Adrenal gland (tissue), 12 donors: ENCODE measurements around the gene C16orf87. TPM values are rescaled to one million over a fixed set of nuclear protein-coding genes. Genes with fewer than 3 reads are reported as not detected.

Source experiments
- DNase-seq, 7 donors: peaks; one replicate each; pipeline ENCODE4 v3.0.0-alpha.2; 2019 to 2020
- H3K27ac ChIP-seq, 5 donors: fragments of 200-600 bp; sonication (generic) in 4 of 5; 1 replicate in 3 of 5; 2 replicates in 2 of 5; pipeline versions ENCODE4 v1.5.1 to v1.8.0; 2016 to 2020; ENCODE audit warnings: mild to moderate bottlenecking in 1 of 5
- H3K27me3 ChIP-seq: fragments of 200-600 bp; 2 replicates; pipeline ENCODE4 v1.8.0; 2021
- H3K36me3 ChIP-seq, 2 donors: fragments of 200-600 bp; replicated peaks in 1 of 2; 1 replicate in 1 of 2; 2 replicates in 1 of 2; pipeline versions ENCODE4 v1.5.1 to v1.8.0; 2018 to 2022
- H3K4me1 ChIP-seq, 2 donors: fragments of 200-600 bp; replicated peaks in 1 of 2; 1 replicate in 1 of 2; 2 replicates in 1 of 2; pipeline versions ENCODE4 v1.5.1 to v1.8.0; 2018 to 2021
- H3K4me3 ChIP-seq, 4 donors: fragments of 200-600 bp; sonication (generic) in 3 of 4; one replicate each; pipeline ENCODE4 v1.5.1; 2016 to 2018
- H3K9me3 ChIP-seq, 3 donors: fragments of 200-600 bp; sonication (generic) in 1 of 3; replicated peaks in 1 of 3; 1 replicate in 2 of 3; 2 replicates in 1 of 3; pipeline versions ENCODE4 v1.5.1 to v1.8.0; 2016 to 2021
- POLR2A ChIP-seq, 2 donors: fragments of 450-650 bp; IDR thresholded peaks; one replicate each; pipeline ENCODE4 v1.6.1; 2017; ENCODE audit warnings: antibody characterized with exemption in 2 of 2, mild to moderate bottlenecking in 2 of 2, moderate library complexity in 1 of 2
- WGBS, 4 donors: extraction: QIAGEN DNeasy Blood & Tissue Kit in 2 of 4; methylation state at CpG; one replicate each; pipeline versions ENCODE4 v1.1.5 to v1.1.7; 2013 to 2017; 5-methylcytosine and 5-hydroxymethylcytosine counted together
- intact Hi-C, 2 donors: fragments of 100-400 bp; cut with DNase I; formaldehyde crosslinking; loops; one replicate each; pipeline versions ENCODE4 v1.14.1 to v1.15.0; 2022 to 2023
- polyA plus RNA-seq, 3 donors: library from polyadenylated mRNA; stranded (reverse); fragments of 200-250 nt in 2 of 3; fragments of 350-450 nt in 1 of 3; fragmentation: Illumina TruSeq in 1 of 3; extraction: RNeasy Lipid Tissue Mini Kit (QIAGEN cat#74804) in 1 of 3; gene quantifications; one replicate each; pipeline ENCODE4 v1.2.3, GENCODE V29; 2013 to 2014
- total RNA-seq, 9 donors: library from RNA; depleted of rRNA in 4 of 9; stranded (reverse); fragments of >200 nt in 4 of 9; fragments of 120-200 nt in 1 of 9; fragmentation: NEBNext Ultra II Directional in 1 of 9; extraction: Animal tissue kit (Norgen Biotek cat#: 25700) in 1 of 9; gene quantifications; one replicate each; pipeline versions ENCODE4 v1.1.0 to v1.2.4, GENCODE V29; 2013 to 2023
- TF ChIP-seq, protein P1 (sequence below), 6 experiments: fragments of 450-650 bp in 4 of 6; fragments of 200-600 bp in 2 of 6; sonication (generic) in 1 of 6; IDR thresholded peaks; 1 replicate in 5 of 6; 2 replicates in 1 of 6; pipeline versions ENCODE4 v1.5.1 to v1.8.0; 2016 to 2021; ENCODE audit warnings: antibody characterized with exemption in 6 of 6, mild to moderate bottlenecking in 2 of 6, moderate library complexity in 1 of 6
- donor health status: healthy with polysubstance abuse.
- donor health status: Bipolar disorder and iron deficiency.
- donor health status: DM: yes; HTN: yes; CAD: no.
- donor health status: DM: no; HTN: no; CAD: no.
- donor health status: DM: no; HTN: no; CAD: no.
- donor health status: DM: yes; HTN: yes; CAD: no.

C16orf87 gene
- total and polyA plus RNA-seq, 12 donors: 2.3 to 26.0 (median 7.8) TPM

DNA sequence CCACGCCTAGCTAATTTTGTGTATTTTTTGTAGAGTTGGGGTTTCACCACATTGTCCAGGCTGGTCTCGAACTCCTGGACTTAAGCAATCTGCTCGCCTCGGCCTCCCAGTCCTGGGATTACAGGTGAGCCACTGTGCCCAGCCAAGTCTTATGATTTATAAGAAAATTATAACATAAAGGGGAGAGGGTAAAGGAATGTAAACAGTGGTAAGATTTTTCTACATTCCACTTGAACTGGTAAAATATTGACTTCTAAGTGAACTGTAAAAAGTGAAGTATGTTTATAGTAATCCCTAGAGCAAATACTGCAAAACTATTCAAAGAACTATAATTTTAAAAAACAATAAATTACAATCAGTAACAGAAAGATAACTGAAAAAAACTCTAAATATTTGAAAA, 33.5 kb downstream of the C16orf87 start:
- no peaks in the 10 kb centered on the region for H3K4me1 ChIP-seq
- no peak for TF ChIP-seq POLR2A (IDR thresholded peaks at IDR 0.05)
- TF ChIP-seq, protein P1, sequence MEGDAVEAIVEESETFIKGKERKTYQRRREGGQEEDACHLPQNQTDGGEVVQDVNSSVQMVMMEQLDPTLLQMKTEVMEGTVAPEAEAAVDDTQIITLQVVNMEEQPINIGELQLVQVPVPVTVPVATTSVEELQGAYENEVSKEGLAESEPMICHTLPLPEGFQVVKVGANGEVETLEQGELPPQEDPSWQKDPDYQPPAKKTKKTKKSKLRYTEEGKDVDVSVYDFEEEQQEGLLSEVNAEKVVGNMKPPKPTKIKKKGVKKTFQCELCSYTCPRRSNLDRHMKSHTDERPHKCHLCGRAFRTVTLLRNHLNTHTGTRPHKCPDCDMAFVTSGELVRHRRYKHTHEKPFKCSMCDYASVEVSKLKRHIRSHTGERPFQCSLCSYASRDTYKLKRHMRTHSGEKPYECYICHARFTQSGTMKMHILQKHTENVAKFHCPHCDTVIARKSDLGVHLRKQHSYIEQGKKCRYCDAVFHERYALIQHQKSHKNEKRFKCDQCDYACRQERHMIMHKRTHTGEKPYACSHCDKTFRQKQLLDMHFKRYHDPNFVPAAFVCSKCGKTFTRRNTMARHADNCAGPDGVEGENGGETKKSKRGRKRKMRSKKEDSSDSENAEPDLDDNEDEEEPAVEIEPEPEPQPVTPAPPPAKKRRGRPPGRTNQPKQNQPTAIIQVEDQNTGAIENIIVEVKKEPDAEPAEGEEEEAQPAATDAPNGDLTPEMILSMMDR (IDR thresholded peaks at IDR 0.05): no peak
- no peak for DNase-seq
- intact Hi-C loops: no loop called here
- H3K4me3 ChIP-seq: no peak overlapping the region
- H3K36me3 ChIP-seq: no peaks in the 10 kb centered on the region
- no peaks in the 10 kb centered on the region for H3K27me3 ChIP-seq
- WGBS, 4 donors: 93 to 99% (median 96%) methylated on average over 4 of the region's 4 CpGs
- no peak overlapping the region for H3K27ac ChIP-seq
- H3K9me3 ChIP-seq: peaks cover 0 to 13% (median 12%) of the 10 kb centered on the region in 3 donors

DNA sequence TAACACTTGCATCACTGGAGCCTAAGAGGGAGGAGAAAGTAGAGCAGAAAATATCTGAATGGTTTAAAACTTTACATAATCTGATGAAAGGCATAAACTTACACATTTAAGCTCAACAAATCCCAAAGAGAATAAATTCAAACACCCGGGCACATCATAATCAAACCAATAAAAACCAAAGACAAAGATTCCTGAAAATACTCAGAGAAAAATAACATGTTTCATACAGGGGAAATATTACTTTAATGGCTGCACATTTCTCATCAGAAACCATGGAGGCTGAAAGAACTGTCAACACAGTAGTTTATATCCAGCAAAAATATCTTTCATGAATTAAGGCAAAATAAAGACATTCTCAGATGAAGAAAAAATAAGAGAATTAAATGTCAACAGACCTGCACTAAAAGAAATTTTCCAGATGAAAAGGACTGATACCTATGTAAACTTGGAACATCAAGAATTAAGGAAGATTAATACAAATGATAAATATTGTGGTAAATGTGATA, 34.2 kb downstream of the C16orf87 start:
- Histone ChIP-seq H3K27ac (no peak overlapping the region), H3K4me1 (no peaks in the 10 kb centered on the region), H3K4me3 (no peak overlapping the region), H3K27me3 (no peaks in the 10 kb centered on the region), H3K36me3 (no peaks in the 10 kb centered on the region), H3K9me3 (peaks cover 0 to 13% (median 12%) of the 10 kb centered on the region in 3 donors)
- TF ChIP-seq POLR2A (IDR thresholded peaks at IDR 0.05): no peak
- TF ChIP-seq, protein P1 (IDR thresholded peaks at IDR 0.05): no peak
- intact Hi-C loops: no loop called here
- DNase-seq: no peak
- 94 to 100% (median 98%) methylated on average over 1 of the region's 1 CpG for WGBS, 4 donors

DNA sequence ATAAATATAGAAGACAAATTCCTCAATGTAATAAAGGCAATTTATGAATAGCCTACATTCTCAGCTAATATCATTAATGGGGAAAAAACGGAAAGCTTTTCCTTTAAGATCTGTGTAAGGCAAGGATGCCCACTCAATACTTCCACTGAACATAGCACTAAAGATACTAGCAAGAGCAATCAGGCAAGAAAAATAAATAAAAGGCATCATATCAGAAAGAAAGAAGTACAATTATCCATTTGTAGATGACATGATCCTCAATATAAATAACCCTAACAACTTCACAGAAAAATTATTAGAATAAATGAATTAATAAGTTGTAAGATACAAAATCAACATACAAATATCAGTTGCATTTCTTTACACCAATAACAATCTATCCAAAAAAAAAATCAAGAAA, 37.1 kb downstream of the C16orf87 start:
- intact Hi-C loops: no loop called here
- Histone ChIP-seq H3K4me1 (no peaks in the 10 kb centered on the region), H3K4me3 (no peak overlapping the region), H3K27me3 (no peaks in the 10 kb centered on the region), H3K27ac (no peak overlapping the region), H3K36me3 (no peaks in the 10 kb centered on the region), H3K9me3 (peaks cover 0 to 13% (median 12%) of the 10 kb centered on the region in 3 donors)
- no peak for DNase-seq
- no peak for TF ChIP-seq POLR2A (IDR thresholded peaks at IDR 0.05)
- TF ChIP-seq, protein P1 (IDR thresholded peaks at IDR 0.05): no peak
- WGBS, 4 donors: 89 to 98% (median 96%) methylated on average over 1 of the region's 1 CpG

DNA sequence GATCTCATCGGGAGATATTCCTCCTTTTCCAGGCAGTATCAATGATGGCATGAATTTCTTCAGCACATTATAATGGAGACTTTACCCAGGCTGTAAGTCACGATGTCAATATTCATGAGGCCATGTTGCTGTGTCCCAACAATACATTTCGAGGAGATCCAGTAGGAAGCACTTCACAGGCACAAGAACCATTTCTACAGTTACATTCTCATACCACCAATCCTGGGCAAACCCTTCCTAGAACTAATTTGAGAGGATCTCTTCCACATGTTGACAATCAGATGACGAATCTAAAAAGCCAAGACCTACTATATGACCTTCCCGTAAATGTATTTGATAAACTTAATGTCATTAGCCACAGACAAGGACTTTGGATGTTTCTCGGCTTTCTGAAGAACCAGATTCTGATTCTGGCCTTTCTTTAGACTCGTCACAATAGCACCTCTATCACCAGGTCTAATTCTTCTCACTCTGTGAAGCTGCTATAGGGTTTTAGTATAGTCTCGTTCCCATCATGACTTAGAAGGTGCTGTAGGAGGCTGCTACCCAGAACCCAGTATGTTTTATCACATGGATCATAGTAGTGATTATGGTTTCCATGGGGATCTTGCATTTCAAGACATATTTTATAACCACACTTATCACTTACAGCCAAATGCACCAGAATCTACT, 40.2 kb downstream of the C16orf87 start:
- intact Hi-C loops: no loop called here
- Histone ChIP-seq H3K4me1 (no peaks in the 10 kb centered on the region), H3K9me3 (peaks cover 0 to 6% (median 0%) of the 10 kb centered on the region in 3 donors), H3K36me3 (no peaks in the 10 kb centered on the region), H3K27me3 (no peaks in the 10 kb centered on the region), H3K27ac (no peak overlapping the region), H3K4me3 (peak overlapping the region in 2 of 4 donors; percentile 51 to 70)
- TF ChIP-seq POLR2A (IDR thresholded peaks at IDR 0.05): no peak
- TF ChIP-seq, protein P1 (IDR thresholded peaks at IDR 0.05): no peak
- DNase-seq: no peak
- 70 to 81% (median 78%) methylated on average over 8 of the region's 8 CpGs for WGBS, 4 donors
